Calu3 (cell line): ENCODE data around the gene SEC14L2. TPM values are rescaled to one million over a fixed set of nuclear protein-coding genes. Genes with fewer than 3 reads are reported as not detected.

Source experiments
- BruUV-seq: library from RNA; stranded (reverse); fragments of 400-500 nt; replicated peaks from 2 replicates; lab custom pipeline; 2021; lab: Mats Ljungman, UMichigan
- CTCF ChIA-PET: fragments of 300-600 bp; sonication (Branson Sonifier 250); formaldehyde crosslinking; loops from one replicate; lab custom pipeline; 2022; ENCODE audit warnings: antibody characterized with exemption; lab: Charles Lee
- DNase-seq: peaks from one replicate; pipeline ENCODE4 v3.0.0; 2022
- H3K27ac Mint-ChIP-seq: one replicate; pipeline ENCODE4 v1.8.0; 2022; ENCODE audit warnings: mixed read lengths; ENCODE audit not compliant: unreplicated experiment
- H3K27me3 Mint-ChIP-seq: one replicate; pipeline ENCODE4 v1.8.0; 2022; ENCODE audit warnings: mixed read lengths; ENCODE audit not compliant: unreplicated experiment
- H3K36me3 Mint-ChIP-seq: one replicate; pipeline ENCODE4 v1.8.0; 2022; ENCODE audit warnings: mild to moderate bottlenecking, moderate library complexity, mixed read lengths; ENCODE audit not compliant: insufficient read depth, unreplicated experiment
- H3K4me1 Mint-ChIP-seq: one replicate; pipeline ENCODE4 v1.8.0; 2022; ENCODE audit warnings: mild to moderate bottlenecking, low read depth, mixed read lengths; ENCODE audit not compliant: unreplicated experiment
- H3K4me3 Mint-ChIP-seq: one replicate; pipeline ENCODE4 v1.8.0; 2022; ENCODE audit warnings: mild to moderate bottlenecking, low read depth, moderate library complexity, mixed read lengths; ENCODE audit not compliant: unreplicated experiment
- H3K9me3 Mint-ChIP-seq: one replicate; pipeline ENCODE4 v1.8.0; 2022; ENCODE audit warnings: low read depth, mixed read lengths; ENCODE audit not compliant: unreplicated experiment
- intact Hi-C: fragments of 100-400 bp; cut with micrococcal nuclease; formaldehyde crosslinking; loops from one replicate; pipeline ENCODE4 v1.10.0; 2022; ENCODE audit not compliant: unreplicated experiment
- total RNA-seq: library from RNA; stranded (reverse); gene quantifications from 2 replicates; pipeline ENCODE4 v1.2.3, GENCODE V29; 2022
- TF ChIP-seq, protein P1 (sequence below): fragments of 200-600 bp; IDR thresholded peaks from one replicate; pipeline ENCODE4 v1.8.0; 2022; ENCODE audit warnings: antibody characterized with exemption; ENCODE audit not compliant: unreplicated experiment

Gene SEC14L2
- total RNA-seq, 1 experiment from 2014 or later = 39.1 TPM

GRCh38 chr22:30357650-30358215, 39.1 kb upstream of the SEC14L2 start:
- Mint-ChIP-seq H3K4me3 (peak overlapping the region; percentile 94), H3K36me3 (peaks cover 46% of the 10 kb centered on the region), H3K27me3 (no peaks in the 10 kb centered on the region), H3K27ac (peak overlapping the region; percentile 96), H3K4me1 (peaks cover 35% of the 10 kb centered on the region), H3K9me3 (no peaks in the 10 kb centered on the region)
- intact Hi-C loops = no loop called here
- CTCF ChIA-PET = interaction anchor here (1.4 kb wide), 1 partner anchor 70 kb away, joined by 10 read pairs; no protein-coding TSS in a partner anchor
- TF ChIP-seq, protein P1, sequence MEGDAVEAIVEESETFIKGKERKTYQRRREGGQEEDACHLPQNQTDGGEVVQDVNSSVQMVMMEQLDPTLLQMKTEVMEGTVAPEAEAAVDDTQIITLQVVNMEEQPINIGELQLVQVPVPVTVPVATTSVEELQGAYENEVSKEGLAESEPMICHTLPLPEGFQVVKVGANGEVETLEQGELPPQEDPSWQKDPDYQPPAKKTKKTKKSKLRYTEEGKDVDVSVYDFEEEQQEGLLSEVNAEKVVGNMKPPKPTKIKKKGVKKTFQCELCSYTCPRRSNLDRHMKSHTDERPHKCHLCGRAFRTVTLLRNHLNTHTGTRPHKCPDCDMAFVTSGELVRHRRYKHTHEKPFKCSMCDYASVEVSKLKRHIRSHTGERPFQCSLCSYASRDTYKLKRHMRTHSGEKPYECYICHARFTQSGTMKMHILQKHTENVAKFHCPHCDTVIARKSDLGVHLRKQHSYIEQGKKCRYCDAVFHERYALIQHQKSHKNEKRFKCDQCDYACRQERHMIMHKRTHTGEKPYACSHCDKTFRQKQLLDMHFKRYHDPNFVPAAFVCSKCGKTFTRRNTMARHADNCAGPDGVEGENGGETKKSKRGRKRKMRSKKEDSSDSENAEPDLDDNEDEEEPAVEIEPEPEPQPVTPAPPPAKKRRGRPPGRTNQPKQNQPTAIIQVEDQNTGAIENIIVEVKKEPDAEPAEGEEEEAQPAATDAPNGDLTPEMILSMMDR = no peak
- TSS peak; percentile 42 for BruUV-seq
- no peak for DNase-seq

DNA sequence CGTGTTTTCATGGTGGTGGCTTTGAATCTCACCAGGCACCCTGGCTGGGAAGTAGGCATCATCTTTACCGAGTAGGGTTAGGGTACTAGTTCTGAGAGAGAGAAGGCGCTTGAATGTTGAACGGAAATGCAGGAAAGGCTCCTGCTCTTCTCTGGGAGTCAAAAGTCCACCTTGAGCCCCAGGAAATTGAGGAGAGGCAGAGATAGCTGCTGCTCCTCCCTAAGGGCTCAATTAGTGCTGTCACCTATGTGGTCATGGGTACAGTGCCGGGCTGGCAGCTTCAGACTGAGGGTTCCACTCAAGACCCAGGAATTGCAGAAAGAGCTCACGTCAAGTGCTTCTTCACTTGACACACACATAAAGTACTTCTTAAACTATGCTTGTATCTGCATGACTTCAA, 38.3 kb upstream of the SEC14L2 start:
- TF ChIP-seq, protein P1 = no peak
- intact Hi-C loops = no loop called here
- Mint-ChIP-seq H3K4me1 (peaks cover 33% of the 10 kb centered on the region), H3K4me3 (no peak overlapping the region), H3K9me3 (no peaks in the 10 kb centered on the region), H3K27me3 (no peaks in the 10 kb centered on the region), H3K27ac (no peak overlapping the region), H3K36me3 (peaks cover 45% of the 10 kb centered on the region)
- CTCF ChIA-PET = no interaction called here
- no peak for DNase-seq
- no TSS peak for BruUV-seq

GRCh38 chr22:30361916-30362650, 34.7 kb upstream of the SEC14L2 start:
- no TSS peak for BruUV-seq

DNA sequence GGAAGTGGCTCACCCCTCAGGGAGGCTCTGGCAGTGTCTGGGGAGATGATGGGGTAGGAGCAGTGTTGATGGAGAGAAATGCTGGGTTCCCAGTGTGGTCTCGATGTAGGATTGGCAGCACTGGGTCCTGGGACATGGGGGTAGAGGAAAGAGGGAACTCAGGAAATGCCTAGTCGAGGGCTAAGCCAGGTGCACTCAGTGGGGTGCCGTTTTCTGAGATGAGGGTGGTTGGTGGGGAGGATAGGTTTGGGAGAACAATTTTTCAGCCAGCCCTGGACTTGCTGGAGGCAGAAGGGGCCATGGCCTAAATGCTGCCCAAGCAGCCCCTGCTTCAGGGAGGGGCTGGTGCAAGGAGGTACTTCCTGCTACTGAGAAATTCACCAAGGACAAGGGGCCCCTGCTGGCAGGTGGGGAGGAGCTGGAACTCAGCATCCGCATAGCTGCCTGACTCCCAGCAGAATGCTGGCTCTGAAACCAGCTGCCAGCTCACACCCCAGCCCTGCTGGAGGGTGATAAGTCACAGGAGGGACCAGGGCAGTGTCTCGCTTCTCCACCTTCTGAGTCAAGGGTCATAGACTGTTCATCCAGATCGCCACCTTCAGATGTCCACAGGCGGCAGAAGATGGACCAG, 34.1 kb upstream of the SEC14L2 start:
- H3K27ac Mint-ChIP-seq = no peak overlapping the region
- H3K4me3 Mint-ChIP-seq = no peak overlapping the region
- intact Hi-C loops = no loop called here
- TF ChIP-seq, protein P1 = no peak
- H3K4me1 Mint-ChIP-seq = peaks cover 6% of the 10 kb centered on the region
- peaks cover 9% of the 10 kb centered on the region for H3K36me3 Mint-ChIP-seq
- no peaks in the 10 kb centered on the region for H3K27me3 Mint-ChIP-seq
- BruUV-seq = no TSS peak
- no peaks in the 10 kb centered on the region for H3K9me3 Mint-ChIP-seq
- CTCF ChIA-PET = interaction anchor here (0.7 kb wide), 1 partner anchor 64 kb away, joined by 3 read pairs; no protein-coding TSS in a partner anchor
- DNase-seq = no peak

More at GRCh38 chr22:30361916-30362650, 34.7 kb upstream of the SEC14L2 start:
- peaks cover 16% of the 10 kb centered on the region for H3K36me3 Mint-ChIP-seq
- no peaks in the 10 kb centered on the region for H3K27me3 Mint-ChIP-seq
- CTCF ChIA-PET = no interaction called here
- no peak for DNase-seq
- no peak overlapping the region for H3K27ac Mint-ChIP-seq
- peaks cover 11% of the 10 kb centered on the region for H3K4me1 Mint-ChIP-seq
- TF ChIP-seq, protein P1 = no peak
- H3K4me3 Mint-ChIP-seq = no peak overlapping the region
- no peaks in the 10 kb centered on the region for H3K9me3 Mint-ChIP-seq
- intact Hi-C loops = no loop called here
